Measurements from ENCODE around the gene LIPE. TPM values are rescaled to one million over a fixed set of nuclear protein-coding genes. Genes with fewer than 3 reads are reported as not detected.

The LIPE gene
- total RNA-seq, 1 experiment from 2014 or later: 17.1 TPM

GRCh38 chr19:42392165-42392564 is 35.0 kb downstream of the LIPE start:
- H3K9me3 Mint-ChIP-seq (ENCODE audit: low read depth, unreplicated experiment): no peaks in the 10 kb centered on the region
- no peak for DNase-seq
- H3K36me3 Mint-ChIP-seq (ENCODE audit: insufficient read depth, unreplicated experiment): peaks cover 13% of the 10 kb centered on the region
- intact Hi-C loops (cut with micrococcal nuclease; ENCODE audit: unreplicated experiment): no loop called here
- BruUV-seq (replicated peaks): no TSS peak
- H3K4me1 Mint-ChIP-seq (ENCODE audit: low read depth, unreplicated experiment): peaks cover 21% of the 10 kb centered on the region
- H3K4me3 Mint-ChIP-seq (ENCODE audit: low read depth, unreplicated experiment): no peak overlapping the region
- no peak overlapping the region for H3K27ac Mint-ChIP-seq (ENCODE audit: unreplicated experiment)
- CTCF ChIA-PET: interaction anchor here (0.6 kb wide), 1 partner anchor 9 kb away, joined by 5 read pairs; no protein-coding TSS in a partner anchor
- TF ChIP-seq CTCF (IDR thresholded peaks at IDR 0.05; ENCODE audit: unreplicated experiment): no peak
- H3K27me3 Mint-ChIP-seq (ENCODE audit: unreplicated experiment): peaks cover 58% of the 10 kb centered on the region

- no peak for DNase-seq
- BruUV-seq (replicated peaks): no TSS peak
- H3K4me3 Mint-ChIP-seq (ENCODE audit: low read depth, unreplicated experiment): no peak within 1 kb of the TSS
- H3K9me3 Mint-ChIP-seq (ENCODE audit: low read depth, unreplicated experiment): no peaks in the 10 kb centered on the region
- H3K36me3 Mint-ChIP-seq (ENCODE audit: insufficient read depth, unreplicated experiment): peaks cover 9% of the 10 kb centered on the region
- intact Hi-C loops (cut with micrococcal nuclease; ENCODE audit: unreplicated experiment): no loop called here
- no peak within 1 kb of the TSS for H3K27ac Mint-ChIP-seq (ENCODE audit: unreplicated experiment)
- peaks cover 58% of the 10 kb centered on the region for H3K27me3 Mint-ChIP-seq (ENCODE audit: unreplicated experiment)
- peaks cover 16% of the 10 kb centered on the region for H3K4me1 Mint-ChIP-seq (ENCODE audit: low read depth, unreplicated experiment)
- TF ChIP-seq CTCF (IDR thresholded peaks at IDR 0.05; ENCODE audit: unreplicated experiment): no peak
- CTCF ChIA-PET: interaction anchor here (0.6 kb wide), 1 partner anchor 781 kb away, joined by 3 read pairs; no protein-coding TSS in a partner anchor
Observed at GRCh38 chr19:42389899-42390298, 37.3 kb downstream of the LIPE start, which contains the start of gene CNFN. Gene CNFN, minus strand, starts transcription at chr19:42390297. Its CDS starts 1,260 bp downstream, at chr19:42389037.

GRCh38 chr19:42388851-42389489 is 38.2 kb downstream of the LIPE start:
- Mint-ChIP-seq H3K27ac (ENCODE audit: unreplicated experiment) (no peak overlapping the region), H3K9me3 (ENCODE audit: low read depth, unreplicated experiment) (no peaks in the 10 kb centered on the region), H3K4me3 (ENCODE audit: low read depth, unreplicated experiment) (no peak overlapping the region), H3K27me3 (ENCODE audit: unreplicated experiment) (peaks cover 58% of the 10 kb centered on the region), H3K36me3 (ENCODE audit: insufficient read depth, unreplicated experiment) (peaks cover 9% of the 10 kb centered on the region), H3K4me1 (ENCODE audit: low read depth, unreplicated experiment) (peaks cover 16% of the 10 kb centered on the region)
- CTCF ChIA-PET: interaction anchor here (0.6 kb wide), 1 partner anchor 67 kb away, joined by 3 read pairs; no protein-coding TSS in a partner anchor
- no peak for TF ChIP-seq CTCF (IDR thresholded peaks at IDR 0.05; ENCODE audit: unreplicated experiment)
- BruUV-seq (replicated peaks): no TSS peak
- DNase-seq: no peak
- intact Hi-C loops (cut with micrococcal nuclease; ENCODE audit: unreplicated experiment): no loop called here

GRCh38 chr19:42386974-42387707 is 40.0 kb downstream of the LIPE start:
- Mint-ChIP-seq H3K36me3 (ENCODE audit: insufficient read depth, unreplicated experiment) (peaks cover 9% of the 10 kb centered on the region), H3K4me1 (ENCODE audit: low read depth, unreplicated experiment) (peaks cover 16% of the 10 kb centered on the region), H3K27ac (ENCODE audit: unreplicated experiment) (peak overlapping the region; percentile 45), H3K4me3 (ENCODE audit: low read depth, unreplicated experiment) (peak overlapping the region; percentile 83), H3K27me3 (ENCODE audit: unreplicated experiment) (peaks cover 58% of the 10 kb centered on the region), H3K9me3 (ENCODE audit: low read depth, unreplicated experiment) (no peaks in the 10 kb centered on the region)
- TF ChIP-seq CTCF (IDR thresholded peaks at IDR 0.05; ENCODE audit: unreplicated experiment): peak; percentile 61
- DNase-seq: peak; percentile 88
- intact Hi-C loops (cut with micrococcal nuclease; ENCODE audit: unreplicated experiment): no loop called here
- CTCF ChIA-PET: interaction anchor here (1.0 to 1.2 kb wide), 3 partner anchors 46 to 53 kb away, joined by 3 to 4 read pairs (median 4); no protein-coding TSS in a partner anchor
- no TSS peak for BruUV-seq (replicated peaks)
